Measurements from ENCODE around the gene P2RX7.

- TF ChIP-seq CREB5 (CRISPR knock-in tag; IDR thresholded peaks at IDR 0.05; ENCODE audit: low read depth) (no peak), CSDC2 (CRISPR knock-in tag; IDR thresholded peaks at IDR 0.05) (no peak), TSHZ2 (CRISPR knock-in tag; IDR thresholded peaks at IDR 0.05) (no peak), ESRRG (CRISPR knock-in tag; IDR thresholded peaks at IDR 0.05) (no peak), PPARA (CRISPR knock-in tag; IDR thresholded peaks at IDR 0.05; ENCODE audit: borderline replicate concordance) (no peak), RARB (CRISPR knock-in tag; IDR thresholded peaks at IDR 0.05) (no peak), TOX (CRISPR knock-in tag; IDR thresholded peaks at IDR 0.05; ENCODE audit: borderline replicate concordance) (no peak), TCF4 (CRISPR knock-in tag; IDR thresholded peaks at IDR 0.05; ENCODE audit: borderline replicate concordance) (no peak), ZC3H10 (CRISPR knock-in tag; IDR thresholded peaks at IDR 0.05) (no peak)
These were observed 44.5 kb upstream of the P2RX7 start for GRCh38 chr12:121088195-121088585.

All from SK-N-SH treated with all-trans-retinoic acid at 6 μM for 48 hours (cell line).